Pancreas (tissue), 10 donors: Measurements from ENCODE around the gene DGKI. TPM values are rescaled to one million over a fixed set of nuclear protein-coding genes. Genes with fewer than 3 reads are reported as not detected.
"Not testable (repeated sequence)": the region's sequence is repeated elsewhere in the genome, so short reads cannot be mapped to it uniquely, and the experiment has no call there.

ENCODE experiments used
- ATAC-seq, 4 donors: fragments of 200-7000 bp; cut with Tn5 transposase; one replicate each; pipeline versions ENCODE4 v1.8.0 to v1.9.1; 2020; ENCODE audit warnings: mild to moderate bottlenecking in 4 of 4, moderate library complexity in 4 of 4
- DNase-seq, 6 donors: peaks; one replicate each; pipeline ENCODE4 v3.0.0-alpha.2; 2020
- FAIRE-seq: peaks from 2 replicates; lab custom pipeline; 2012; peaks lifted over from hg19 to GRCh38; lab: Jason Lieb, UNC
- H3K27ac ChIP-seq, 4 donors: fragments of 200-600 bp; sonication (generic); 1 replicate in 3 of 4; 2 replicates in 1 of 4; pipeline versions ENCODE4 v1.5.0 to v1.8.0; 2020
- H3K27me3 ChIP-seq, 4 donors: fragments of 200-600 bp; one replicate each; pipeline ENCODE4 v1.8.0; 2021
- H3K36me3 ChIP-seq, 3 donors: fragments of 200-600 bp; sonication (generic) in 1 of 3; one replicate each; pipeline versions ENCODE4 v1.5.0 to v1.8.0; 2020 to 2021
- H3K4me1 ChIP-seq, 3 donors: fragments of 200-600 bp; one replicate each; pipeline ENCODE4 v1.8.0; 2021
- H3K4me3 ChIP-seq, 4 donors: fragments of 200-600 bp; sonication (generic) in 2 of 4; one replicate each; pipeline versions ENCODE4 v1.5.0 to v1.8.0; 2020 to 2021
- H3K9me3 ChIP-seq, 4 donors: fragments of 200-600 bp; one replicate each; pipeline ENCODE4 v1.8.0; 2021
- CTCF ChIP-seq, 4 donors: fragments of 200-600 bp; sonication (generic) in 3 of 4; IDR thresholded peaks; one replicate each; pipeline versions ENCODE4 v1.5.0 to v1.8.0; 2021; ENCODE audit warnings: antibody characterized with exemption in 4 of 4
- whole genome bisulfite sequencing, 2 donors: extraction: QIAGEN DNeasy Blood & Tissue Kit; methylation state at CpG; one replicate each; pipeline ENCODE4 v1.1.7; 2013; 5-methylcytosine and 5-hydroxymethylcytosine counted together
- intact Hi-C, 3 donors: fragments of 100-400 bp; cut with DNase I; formaldehyde crosslinking; loops; one replicate each; pipeline versions ENCODE4 v1.11.1 to v1.14.2; 2022
- polyA plus RNA-seq, 2 donors: library from polyadenylated mRNA; stranded (reverse); fragments of 200-250 nt; gene quantifications; one replicate each; pipeline ENCODE4 v1.2.3, GENCODE V29; 2013
- total RNA-seq, 6 donors: library from RNA; stranded (reverse); fragmentation: NEBNext Ultra II Directional in 4 of 6; extraction: Animal tissue kit (Norgen Biotek cat#: 25700) in 4 of 6; gene quantifications; one replicate each; pipeline versions ENCODE4 v1.2.1 to v1.2.4, GENCODE V29; 2021 to 2023
- donor health status: healthy with polysubstance abuse.
- donor health status: DM: no; HTN: no; CAD: no; lungs with moderate emphysema.
- donor health status: DM: no; HTN: no; CAD: no.
- donor health status: control.
- donor health status: control.
- donor health status: Bipolar disorder and iron deficiency.
- donor health status: DM: yes; HTN: yes; CAD: no.
- donor health status: DM: no; HTN: no; CAD: no.
- donor health status: DM: no; HTN: no; CAD: no.
- donor health status: DM: yes; HTN: yes; CAD: no.

Gene DGKI
- total and polyA plus RNA-seq, 8 donors: 0.04 to 0.81 (median 0.15) TPM

- intact Hi-C loops: no loop called here
- no peak overlapping the region for H3K4me3 ChIP-seq
- 63 to 69% methylated on average over 3 of the region's 3 CpGs for whole genome bisulfite sequencing, 2 donors
- FAIRE-seq: no peak
- no peaks in the 10 kb centered on the region for H3K9me3 ChIP-seq
- no peak for TF ChIP-seq CTCF (IDR thresholded peaks at IDR 0.05)
- H3K36me3 ChIP-seq: no peaks in the 10 kb centered on the region
- H3K27ac ChIP-seq: no peak overlapping the region
- H3K4me1 ChIP-seq: no peaks in the 10 kb centered on the region
- no peaks in the 10 kb centered on the region for H3K27me3 ChIP-seq
- no peak for DNase-seq
- no peak for ATAC-seq
Observed at GRCh38 chr7:137835486-137836112, 11.2 kb downstream of the DGKI start.

DNA sequence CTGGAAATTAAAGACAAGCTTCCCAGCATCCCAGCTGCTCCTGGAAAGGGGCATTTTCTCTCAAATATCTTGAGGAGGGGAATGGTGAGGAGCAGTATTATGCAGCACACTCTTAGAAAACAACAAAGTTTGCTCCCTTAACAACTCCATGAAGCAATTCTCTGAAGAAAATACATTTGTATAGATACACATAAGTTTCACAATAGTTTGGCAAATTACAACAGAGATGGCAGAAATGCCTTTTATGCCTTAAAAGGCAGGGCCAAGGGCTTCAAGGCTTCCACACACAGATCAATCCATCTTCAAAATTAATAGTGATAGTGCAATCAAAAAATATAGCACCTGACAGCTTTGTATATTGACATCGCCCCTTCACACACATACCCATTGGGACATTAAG lies 12.2 kb downstream of the DGKI start:
- Histone ChIP-seq H3K4me3 (no peak overlapping the region), H3K9me3 (no peaks in the 10 kb centered on the region), H3K36me3 (no peaks in the 10 kb centered on the region), H3K4me1 (no peaks in the 10 kb centered on the region), H3K27me3 (no peaks in the 10 kb centered on the region), H3K27ac (no peak overlapping the region)
- 93 to 98% methylated on average over 1 of the region's 1 CpG for WGBS, 2 donors
- TF ChIP-seq CTCF (IDR thresholded peaks at IDR 0.05): no peak
- ATAC-seq: no peak
- FAIRE-seq: no peak
- intact Hi-C loops: no loop called here
- no peak for DNase-seq

DNA sequence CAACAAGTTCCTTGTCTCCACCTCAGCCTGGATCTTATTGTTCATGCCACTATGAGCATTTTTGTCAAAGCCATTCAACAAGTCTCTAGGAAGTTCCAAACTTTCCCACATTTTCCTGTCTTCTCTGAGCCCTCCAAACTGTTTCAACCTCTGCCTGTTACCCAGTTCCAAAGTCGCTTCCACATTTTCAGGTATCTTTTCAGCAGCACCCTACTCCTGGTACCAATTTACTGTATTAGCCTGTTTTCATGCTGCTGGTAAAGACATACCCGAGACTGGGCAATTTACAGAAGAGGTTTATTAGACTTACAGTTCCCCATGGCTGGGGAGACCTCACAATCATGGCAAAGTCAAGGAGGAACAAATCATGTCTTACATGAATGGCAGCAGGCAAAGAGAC lies 13.8 kb downstream of the DGKI start:
- DNase-seq, intact Hi-C loops, H3K27ac ChIP-seq, H3K4me1 ChIP-seq, FAIRE-seq, ATAC-seq, H3K4me3 ChIP-seq, H3K9me3 ChIP-seq, H3K27me3 ChIP-seq, H3K36me3 ChIP-seq: not testable (repeated sequence)
- 84 to 92% methylated on average over 2 of the region's 2 CpGs for WGBS, 2 donors

DNA sequence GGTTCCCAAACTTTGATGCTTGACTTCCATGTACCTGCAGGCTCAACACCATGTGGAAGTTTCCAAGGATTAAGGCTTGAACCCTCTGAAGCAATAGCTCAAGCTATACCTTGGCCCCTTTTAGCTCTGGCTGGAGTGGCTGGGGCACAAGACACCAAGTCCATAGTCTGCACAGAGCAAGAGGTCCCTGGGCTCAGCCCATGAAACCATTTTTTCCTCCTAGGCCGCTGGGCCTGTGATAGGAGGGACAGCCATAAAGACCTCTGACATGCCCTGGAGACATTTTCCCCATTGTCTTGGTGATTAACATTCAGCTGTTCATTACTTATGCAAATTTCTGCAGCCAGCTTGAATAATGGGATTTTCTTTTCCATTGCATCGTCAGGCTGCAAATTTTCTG lies 14.4 kb downstream of the DGKI start:
- DNase-seq (no peak), ATAC-seq (no peak), FAIRE-seq (no peak)
- Histone ChIP-seq H3K36me3 (no peaks in the 10 kb centered on the region), H3K4me1 (no peaks in the 10 kb centered on the region), H3K27me3 (no peaks in the 10 kb centered on the region), H3K4me3 (no peak overlapping the region), H3K27ac (no peak overlapping the region), H3K9me3 (no peaks in the 10 kb centered on the region)
- TF ChIP-seq CTCF (IDR thresholded peaks at IDR 0.05): no peak
- WGBS, 2 donors: 94 to 96% methylated on average over 2 of the region's 2 CpGs
- intact Hi-C loops: no loop called here

DNA sequence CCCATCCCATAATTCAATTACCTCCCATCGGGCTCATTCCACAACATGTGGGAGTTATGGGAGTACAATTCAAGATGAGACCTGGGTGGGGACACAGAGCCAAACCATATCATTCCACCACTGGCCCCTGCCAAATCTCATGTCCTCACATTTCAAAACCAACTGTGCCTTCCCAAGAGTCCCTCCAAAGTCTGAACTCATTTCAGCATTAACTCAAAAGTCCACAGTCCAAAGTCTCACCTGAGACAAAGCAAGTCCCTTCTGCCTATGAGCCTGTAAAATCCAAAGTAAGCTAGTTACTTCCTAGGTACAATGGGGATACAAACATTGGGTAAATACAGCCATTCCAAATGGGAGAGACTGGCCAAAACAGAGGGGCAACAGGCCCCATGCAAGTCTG lies 15.2 kb downstream of the DGKI start:
- not testable (repeated sequence) for FAIRE-seq

DNA sequence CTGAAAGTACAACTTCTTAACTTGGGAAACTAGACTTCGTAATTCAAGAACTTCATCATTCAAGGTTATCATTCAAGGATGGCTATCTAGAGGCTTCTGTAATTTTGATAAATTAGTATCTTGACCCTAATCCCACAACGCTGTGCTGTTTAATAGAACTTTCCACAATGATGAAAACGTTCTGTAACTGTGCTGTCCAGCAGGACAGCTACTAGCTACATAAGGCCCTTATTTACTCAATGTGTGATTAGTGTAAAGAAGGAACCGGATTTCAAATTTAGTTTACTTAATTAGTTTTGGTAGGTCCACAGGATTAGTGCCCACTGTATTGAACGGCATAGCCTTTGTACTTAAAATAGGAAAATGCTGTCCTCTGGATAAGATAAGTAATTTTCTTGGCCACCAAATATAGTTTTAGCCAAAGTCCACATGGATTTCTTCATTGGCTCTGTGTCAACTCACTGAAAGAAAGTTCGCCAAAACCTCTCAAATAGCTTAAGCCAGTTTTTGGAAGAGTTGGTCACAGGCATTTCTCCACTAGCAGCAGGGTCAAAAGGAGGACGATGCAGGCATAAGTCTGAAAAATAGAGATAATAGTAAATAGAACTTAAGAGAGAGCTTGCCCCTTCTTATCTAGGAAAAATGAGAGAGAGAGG lies 17.3 kb downstream of the DGKI start:
- no peaks in the 10 kb centered on the region for H3K27me3 ChIP-seq
- ATAC-seq: no peak
- H3K36me3 ChIP-seq: no peaks in the 10 kb centered on the region
- H3K4me3 ChIP-seq: no peak overlapping the region
- no peaks in the 10 kb centered on the region for H3K4me1 ChIP-seq
- DNase-seq: no peak
- no peaks in the 10 kb centered on the region for H3K9me3 ChIP-seq
- H3K27ac ChIP-seq: no peak overlapping the region
- intact Hi-C loops: no loop called here
- TF ChIP-seq CTCF (IDR thresholded peaks at IDR 0.05): no peak
- FAIRE-seq: no peak
- WGBS, 2 donors: 37 to 46% methylated on average over 7 of the region's 7 CpGs

More for the DNA sequence above, 15.2 kb downstream of the DGKI start:
- DNase-seq, H3K27ac ChIP-seq, H3K4me1 ChIP-seq, H3K27me3 ChIP-seq, H3K36me3 ChIP-seq, ATAC-seq, H3K4me3 ChIP-seq, intact Hi-C loops, H3K9me3 ChIP-seq: not testable (repeated sequence)
- 92 to 93% methylated on average over 1 of the region's 1 CpG for WGBS, 2 donors
